Stimulated activated CD4-positive, alpha-beta T cell treated with anti-CD3 and anti-CD28 coated beads, Interleukin-15, amount 100 ng/mL, for 1 hour (primary cell): ENCODE results near the gene CIC.
A peak's percentile ranks its signal among the peaks of the same experiment; 100 is the strongest.

ENCODE experiments used
- DNase-seq, 2 donors: peaks; one replicate each; pipeline ENCODE4 v3.0.0-alpha.2; 2020; ENCODE audit warnings: low read depth in 1 of 2, low spot score in 1 of 2

The CIC gene

DNA sequence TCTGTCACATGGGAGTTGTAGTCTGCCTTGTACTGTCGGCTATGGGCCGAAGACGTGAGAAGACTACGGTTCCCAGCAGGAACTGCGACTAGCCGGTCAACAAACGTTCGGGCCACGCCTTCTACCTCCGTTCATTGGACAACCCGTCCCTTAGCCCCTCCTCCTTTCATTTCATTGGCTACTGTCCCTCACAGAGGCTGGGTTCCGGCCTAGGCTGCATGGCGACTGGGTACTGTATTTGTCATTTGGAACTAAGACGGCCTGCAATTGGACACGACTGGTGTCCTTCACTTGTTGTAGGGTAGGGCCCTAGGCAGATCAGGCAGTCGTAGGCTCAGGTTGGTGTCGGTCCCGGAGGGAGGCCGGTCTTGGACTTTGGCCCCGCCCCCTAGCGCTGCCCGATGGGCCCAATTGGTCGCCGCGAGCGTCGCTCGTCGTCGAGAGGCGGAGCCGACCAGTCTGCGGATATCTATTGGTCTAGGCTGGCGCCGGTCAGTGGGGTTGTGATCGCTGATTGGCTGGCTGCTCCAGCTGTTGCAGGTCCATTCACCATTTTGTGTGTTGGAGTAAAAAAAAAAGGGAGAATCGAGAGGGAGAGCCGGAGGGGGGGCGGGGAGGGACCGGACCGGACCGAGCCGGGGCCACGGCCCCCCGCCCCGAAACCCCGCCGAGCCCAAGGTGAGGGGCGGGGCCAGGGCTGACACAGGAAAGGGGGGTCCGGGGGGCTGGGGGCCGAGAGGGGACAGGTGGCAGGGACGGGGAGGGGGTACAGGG, at the start of gene CIC:
Gene CIC, plus strand, starts transcription at position 549 of the 774 bp plus-strand sequence. CDS start 2,532 bp downstream, outside the sequence.
- peak; percentile 97 to 99 for DNase-seq

DNA sequence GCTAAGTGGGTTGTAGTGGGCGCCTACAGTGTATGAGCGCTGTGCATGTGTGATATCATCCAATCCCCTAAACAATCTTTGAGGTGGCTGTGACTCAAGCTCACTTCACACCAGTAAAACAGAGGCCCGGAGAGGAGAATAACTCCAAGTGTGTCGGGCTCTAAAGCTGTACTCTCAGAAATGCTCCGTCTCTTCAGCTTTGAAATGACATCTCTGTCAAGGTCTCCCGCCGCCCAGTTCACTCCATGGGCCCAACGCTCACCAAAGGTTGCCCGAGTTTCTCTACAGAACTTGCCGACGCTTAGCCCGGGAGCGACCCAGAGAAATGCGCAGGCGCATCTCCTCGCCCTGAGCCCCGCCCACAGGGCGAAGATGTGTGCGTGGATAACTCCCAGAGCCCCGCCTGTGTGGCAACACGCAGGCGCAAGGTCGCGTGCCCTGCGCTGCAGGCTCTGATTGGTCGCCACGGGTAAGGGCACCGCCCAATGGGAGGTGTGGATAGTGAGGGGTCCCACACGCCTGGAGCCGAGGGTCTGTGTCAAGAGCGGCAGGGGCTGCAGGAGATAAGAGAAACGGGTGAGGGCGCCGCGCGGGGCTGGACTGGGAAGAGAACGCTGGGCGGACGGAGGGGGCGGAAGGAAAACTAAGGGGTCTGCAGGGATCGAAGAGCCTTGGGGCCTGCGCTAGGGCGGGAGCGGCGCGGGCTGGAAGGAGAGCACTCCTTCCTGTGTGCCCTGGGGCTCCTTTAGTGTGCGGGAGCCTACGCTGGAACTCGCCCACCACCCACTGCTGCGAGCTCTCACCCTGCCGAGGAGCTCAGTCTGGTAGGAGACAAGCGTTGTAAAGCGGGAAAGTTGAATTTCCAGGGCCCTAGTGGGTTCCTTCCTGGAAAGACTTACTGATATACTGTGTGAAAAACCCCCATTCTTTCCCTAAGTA, 49.0 kb upstream of the CIC start, which contains the start of gene ZNF526:
Gene ZNF526, plus strand, starts transcription at position 501 of the 939 bp plus-strand sequence. CDS start 4,092 bp downstream, outside the sequence.
- peak; percentile 94 to 95 for DNase-seq

DNA sequence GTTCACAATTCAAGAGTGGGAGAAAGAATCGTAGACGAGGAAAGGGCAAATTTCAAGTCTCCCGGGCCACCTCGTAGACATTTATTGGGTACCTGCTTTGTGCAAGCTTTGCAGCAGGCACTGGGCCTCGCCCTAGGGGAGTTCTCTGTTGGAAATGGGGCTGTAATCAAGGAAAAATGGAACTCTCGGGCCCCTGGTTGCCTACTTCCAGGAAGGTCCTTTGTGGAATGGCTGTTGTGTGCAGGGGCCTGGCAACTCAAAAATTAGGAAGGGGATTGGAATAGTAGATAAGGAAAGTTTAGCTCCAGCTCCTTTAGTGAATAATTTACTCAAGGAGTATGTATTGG, 48.3 kb upstream of the CIC start:
- no peak for DNase-seq

DNA sequence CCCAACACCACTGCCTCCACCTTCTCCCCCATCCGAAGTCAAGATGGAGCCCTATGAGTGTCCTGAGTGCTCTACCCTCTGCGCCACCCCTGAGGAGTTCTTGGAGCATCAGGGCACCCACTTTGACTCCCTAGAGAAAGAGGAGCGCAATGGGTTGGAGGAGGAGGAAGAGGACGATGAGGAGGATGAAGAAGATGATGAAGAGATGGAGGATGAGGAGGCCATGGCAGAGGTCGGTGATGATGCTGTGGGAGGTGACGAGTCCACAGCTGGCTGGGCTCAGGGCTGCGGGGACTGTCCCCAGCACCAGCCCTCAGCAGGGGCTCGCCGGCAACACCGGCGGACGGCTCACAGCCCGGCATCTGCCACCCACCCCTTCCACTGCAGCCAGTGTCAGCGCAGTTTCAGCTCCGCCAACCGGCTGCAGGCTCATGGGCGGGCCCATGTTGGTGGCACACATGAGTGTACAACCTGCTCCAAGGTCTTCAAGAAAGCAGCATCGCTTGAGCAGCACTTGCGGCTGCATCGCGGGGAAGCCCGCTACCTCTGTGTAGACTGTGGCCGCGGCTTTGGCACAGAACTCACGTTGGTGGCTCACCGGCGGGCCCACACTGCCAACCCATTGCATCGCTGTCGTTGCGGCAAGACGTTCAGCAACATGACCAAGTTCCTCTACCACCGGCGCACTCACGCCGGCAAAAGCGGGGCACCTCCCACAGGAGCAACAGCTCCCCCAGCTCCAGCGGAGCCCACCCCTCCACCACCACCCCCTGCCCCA, 43.9 kb upstream of the CIC start:
- DNase-seq = no peak

DNA sequence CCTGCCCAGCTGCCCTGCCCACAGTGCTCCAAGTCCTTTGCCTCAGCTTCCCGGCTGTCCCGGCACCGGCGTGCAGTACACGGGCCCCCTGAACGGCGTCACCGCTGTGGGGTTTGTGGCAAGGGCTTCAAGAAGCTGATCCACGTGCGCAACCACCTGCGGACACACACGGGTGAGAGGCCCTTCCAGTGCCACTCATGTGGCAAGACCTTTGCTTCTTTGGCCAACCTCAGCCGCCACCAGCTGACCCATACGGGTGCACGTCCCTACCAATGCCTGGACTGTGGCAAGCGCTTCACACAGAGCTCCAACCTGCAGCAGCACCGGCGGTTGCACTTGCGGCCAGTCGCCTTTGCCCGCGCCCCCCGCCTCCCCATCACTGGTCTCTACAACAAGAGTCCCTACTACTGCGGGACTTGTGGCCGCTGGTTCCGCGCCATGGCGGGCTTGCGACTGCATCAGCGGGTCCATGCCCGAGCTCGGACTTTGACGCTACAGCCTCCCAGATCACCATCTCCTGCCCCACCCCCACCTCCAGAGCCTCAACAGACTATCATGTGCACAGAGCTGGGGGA, 43.2 kb upstream of the CIC start:
- no peak for DNase-seq

DNA sequence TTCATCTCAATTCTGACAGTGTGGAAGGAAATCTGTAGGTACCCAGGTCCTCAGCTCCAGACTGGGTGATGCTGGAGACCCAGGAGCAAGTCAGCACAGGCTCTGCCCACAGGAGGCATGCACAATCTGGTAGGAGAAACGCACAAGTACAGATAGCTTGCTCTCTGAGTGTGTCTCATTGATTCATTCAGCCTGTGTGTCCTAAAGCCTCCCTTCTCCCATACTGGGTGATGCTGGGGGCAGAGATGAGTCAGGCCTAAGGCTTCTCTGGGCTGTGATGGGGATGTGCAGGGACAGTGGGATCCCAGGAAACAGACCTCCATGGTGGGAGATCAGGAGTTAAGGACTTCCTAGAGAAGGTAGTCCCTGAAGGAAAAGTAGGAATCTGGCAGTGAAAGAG, 42.2 kb upstream of the CIC start:
- no peak for DNase-seq

DNA sequence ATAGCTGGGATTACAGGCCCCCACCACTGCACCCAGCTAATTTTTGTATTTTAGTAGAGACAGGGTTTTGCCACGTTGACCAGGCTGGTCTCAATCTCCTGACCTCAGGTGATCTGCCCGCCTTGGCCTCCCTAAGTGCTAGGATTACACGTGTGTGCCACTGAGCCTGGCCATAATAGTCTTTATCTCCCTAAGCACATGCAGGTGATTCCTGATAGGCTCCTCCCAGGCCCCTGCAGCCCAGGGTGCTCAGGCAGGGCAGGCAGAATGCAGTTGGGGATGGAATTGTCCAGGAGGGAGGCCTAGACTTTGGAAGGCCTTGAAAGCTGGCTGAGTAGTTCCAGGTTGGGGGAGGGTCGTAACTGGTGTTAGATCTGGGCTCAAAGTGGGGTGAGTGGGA, 40.4 kb upstream of the CIC start:
- no peak for DNase-seq

DNA sequence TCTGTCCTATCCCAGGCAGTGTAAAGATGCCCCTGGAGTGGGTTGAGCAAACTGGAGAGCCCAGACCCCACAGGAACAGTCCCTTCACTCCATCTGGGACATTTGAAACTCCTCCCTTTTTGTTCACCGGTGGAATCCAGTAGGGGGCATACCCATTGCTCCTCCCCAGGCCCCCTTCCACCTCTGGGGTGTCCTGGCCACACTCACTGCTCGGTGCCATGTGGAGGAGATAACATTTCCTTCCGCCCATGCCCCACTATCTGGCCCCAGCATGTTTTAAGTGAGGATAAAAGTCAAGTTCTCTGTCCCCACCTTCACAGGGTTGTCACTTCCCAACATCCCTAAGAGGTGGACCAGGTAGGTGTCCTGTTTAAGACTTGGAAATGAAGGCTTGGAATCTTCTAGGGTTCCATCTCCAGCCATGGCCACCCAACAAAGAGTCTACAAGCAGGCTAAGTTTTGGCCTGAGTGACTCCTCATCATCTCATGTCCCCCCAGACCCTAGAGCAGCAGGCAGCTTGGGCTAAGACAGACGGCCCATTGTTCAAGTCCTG, 39.7 kb upstream of the CIC start:
- DNase-seq = no peak

DNA sequence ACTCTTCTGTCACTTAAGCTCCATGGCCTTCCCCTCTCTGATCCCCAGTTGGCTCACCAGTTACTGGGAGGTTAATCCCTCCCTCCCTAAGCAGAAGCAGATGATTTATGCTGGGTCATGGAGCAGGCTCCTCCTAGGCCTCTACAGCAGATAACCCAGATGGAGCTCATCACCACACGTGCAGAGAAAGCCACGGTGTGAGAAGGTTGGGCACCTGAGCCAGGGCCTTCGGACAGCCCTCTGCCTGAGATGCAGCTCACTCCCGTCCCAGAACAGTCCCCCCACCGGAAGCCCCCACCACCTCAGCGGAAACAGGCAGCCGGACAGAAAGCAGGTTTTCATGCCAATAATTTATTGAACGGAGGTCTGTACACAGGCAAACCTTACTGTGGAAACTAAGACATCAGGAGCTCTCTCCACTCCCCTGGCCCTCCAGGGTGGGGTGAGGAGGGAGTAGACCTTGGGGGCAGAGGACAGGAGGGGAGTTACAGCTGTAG, 39.1 kb upstream of the CIC start:
- no peak for DNase-seq

DNA sequence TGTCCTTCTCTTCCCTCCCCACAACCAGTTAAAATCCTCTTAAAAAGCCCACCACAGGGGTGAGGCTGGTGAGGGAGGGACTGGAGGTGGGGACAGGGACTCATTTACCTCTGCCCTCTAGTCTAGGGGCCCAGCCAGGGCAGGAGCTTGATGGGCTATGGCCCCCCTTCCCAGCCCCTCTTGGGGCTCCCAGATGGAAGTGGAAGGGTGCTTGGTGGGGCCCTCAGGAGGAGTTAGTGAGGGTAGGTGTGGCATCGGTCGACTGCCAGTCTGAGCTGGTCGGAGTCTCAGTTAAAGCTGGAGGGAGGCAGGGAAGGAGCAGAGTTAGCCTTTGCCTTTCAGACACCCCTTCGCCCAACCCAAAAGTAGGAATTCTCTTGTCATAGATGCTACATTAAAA, 38.5 kb upstream of the CIC start:
- no peak for DNase-seq

DNA sequence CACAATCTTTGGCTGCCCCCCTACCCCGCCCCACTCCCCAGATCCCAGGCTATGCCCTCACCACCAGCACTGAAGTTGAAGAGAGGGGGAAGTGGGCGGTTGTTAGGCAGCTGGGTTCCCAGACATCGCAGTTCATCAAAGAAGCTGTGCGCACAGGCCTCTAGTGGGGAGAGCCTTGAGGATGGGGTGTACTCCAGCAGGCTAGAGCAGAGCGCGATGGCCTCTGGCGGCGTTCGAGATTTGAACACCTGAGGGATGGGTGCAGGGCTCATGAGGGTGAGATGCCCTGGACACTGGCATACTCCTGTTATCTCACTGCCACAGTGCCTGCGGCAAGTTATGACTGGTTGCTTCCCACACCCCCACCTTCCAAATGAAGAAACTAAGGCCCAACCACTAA, 36.6 kb upstream of the CIC start:
- DNase-seq = no peak

DNA sequence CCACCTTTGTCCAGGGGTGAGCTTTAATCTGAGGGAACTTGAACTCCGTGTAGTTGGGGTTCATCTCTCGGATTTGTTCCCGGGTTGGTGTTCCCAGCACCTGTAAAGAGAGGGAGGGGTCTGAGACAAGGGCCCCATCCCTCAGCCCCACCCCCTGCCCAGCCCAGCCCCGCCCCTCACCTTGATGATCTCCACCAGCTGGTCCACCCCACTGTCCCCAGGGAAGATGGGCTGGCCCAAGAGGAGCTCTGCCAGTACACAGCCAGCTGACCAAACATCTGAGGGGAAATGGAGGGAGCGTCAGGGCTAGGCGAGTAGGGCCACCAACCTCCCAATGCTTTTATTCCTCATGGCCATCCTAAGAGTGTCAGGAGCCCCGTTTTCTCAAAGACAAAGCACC, 35.9 kb upstream of the CIC start:
- DNase-seq = no peak

DNA sequence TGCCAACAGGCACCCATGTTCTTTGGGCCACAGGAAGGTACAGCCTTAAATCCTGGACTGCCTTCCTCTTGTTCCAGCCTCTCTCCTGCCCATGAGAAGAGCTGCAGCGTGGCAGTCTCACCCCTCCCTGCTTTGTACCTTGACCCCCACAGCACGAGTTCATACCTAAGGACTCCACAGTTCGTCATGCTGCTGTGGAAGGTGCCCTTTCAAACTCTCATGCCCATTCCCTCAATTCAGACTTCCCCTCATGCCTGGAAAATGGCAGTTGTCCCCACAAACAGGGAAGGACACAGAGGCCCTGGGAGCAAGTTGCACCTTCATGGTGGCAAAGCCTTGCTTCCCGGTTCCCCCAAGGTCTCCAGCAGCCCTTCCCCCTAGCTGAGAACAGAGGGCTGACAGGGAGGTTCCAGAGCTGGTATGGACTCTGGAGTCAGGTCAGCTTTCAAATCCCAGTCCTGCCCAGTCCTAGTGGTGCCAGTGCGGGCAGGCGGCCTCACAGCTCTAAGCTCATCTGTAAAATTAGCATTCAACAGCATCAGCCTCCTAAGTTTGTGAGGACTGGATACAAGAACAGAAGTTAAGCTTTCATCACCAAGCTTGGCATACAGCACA, 35.3 kb upstream of the CIC start:
- DNase-seq = no peak

DNA sequence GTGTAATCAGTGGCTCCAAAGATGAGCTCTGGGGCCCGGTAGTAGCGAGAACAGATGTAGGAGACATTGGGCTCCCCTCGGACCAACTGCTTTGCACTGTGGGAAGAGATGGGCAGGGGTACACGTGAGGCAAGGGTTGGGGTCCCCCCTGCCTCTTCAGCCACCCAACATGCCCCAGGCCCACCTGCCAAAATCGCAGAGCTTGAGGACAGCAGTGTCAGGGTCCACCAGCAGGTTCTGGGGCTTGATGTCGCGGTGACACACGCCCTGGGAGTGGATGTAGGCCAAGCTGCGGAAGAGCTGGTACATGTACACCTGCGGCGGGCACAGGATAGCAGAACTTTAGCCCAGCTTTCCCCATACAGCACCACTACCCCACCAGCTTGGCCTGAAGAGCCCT, 34.7 kb upstream of the CIC start:
- DNase-seq = no peak

DNA sequence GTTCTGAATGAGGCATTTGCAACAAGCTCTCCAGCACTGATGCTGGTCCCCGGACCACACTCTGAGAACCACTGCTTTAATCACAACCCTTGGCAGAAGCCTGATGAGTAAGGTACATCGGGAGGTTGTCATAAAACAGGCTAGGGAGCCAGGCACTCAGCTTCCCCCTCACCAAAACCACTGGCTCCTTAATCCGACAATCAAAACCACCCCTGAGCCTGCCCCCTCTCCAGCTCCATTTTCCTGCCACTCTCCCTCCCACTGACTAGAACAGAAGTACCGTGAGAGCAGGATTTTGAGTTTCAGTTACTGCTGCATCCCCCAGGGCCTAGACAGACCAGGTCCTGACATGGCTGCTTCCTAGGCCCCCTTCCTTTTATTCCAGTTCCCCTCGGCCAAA, 33.9 kb upstream of the CIC start:
- DNase-seq = no peak

DNA sequence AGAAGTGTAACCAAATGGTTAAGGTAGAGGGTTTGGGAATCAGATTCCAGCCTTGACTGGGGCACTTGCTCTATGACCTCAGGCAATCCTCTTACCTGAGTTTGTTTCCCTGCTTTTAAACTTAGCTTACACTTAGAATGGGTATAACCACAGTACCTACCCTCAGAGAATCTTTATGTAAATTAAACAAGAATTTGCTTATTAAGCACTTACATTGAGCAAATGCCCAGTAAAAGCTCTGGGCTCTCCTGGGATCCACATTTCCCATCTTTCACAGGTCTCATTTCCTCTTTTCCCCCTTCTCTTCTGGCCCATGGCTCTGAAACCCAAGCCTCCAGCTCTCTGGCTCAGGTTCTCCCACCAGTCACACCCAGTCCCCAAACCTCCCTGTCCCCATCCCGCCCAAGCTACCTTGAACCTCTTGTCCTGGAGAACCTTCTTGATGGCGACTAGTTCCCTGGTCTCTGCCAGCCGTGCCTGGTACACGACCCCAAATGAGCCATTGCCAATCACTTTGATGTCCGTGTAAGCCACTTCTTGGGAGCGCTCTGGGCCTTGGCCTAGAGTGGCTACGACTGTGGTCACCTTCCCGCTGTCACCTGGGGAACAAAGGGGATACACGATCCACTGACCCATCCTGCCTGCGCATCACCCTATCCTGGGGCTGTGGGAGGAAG, 29.4 kb upstream of the CIC start:
- DNase-seq = no peak

DNA sequence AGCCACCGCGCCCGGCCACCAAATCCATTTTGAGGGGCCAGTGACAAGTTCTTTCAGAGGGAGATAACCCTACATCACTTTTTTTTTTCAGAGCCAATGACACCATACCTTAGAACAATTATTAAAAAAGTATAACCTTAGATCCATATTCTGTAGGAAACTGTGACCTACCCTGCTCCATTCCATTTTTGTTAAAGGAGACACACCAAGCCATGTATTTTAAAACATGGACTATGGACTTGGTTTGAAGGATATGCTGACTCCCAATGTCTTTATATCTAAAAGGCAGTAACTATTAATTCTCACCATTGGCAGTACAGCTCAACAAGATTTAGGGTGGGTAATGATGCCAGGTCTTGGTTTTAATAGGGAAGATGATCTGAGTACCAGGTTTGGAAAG, 27.8 kb upstream of the CIC start:
- no peak for DNase-seq

DNA sequence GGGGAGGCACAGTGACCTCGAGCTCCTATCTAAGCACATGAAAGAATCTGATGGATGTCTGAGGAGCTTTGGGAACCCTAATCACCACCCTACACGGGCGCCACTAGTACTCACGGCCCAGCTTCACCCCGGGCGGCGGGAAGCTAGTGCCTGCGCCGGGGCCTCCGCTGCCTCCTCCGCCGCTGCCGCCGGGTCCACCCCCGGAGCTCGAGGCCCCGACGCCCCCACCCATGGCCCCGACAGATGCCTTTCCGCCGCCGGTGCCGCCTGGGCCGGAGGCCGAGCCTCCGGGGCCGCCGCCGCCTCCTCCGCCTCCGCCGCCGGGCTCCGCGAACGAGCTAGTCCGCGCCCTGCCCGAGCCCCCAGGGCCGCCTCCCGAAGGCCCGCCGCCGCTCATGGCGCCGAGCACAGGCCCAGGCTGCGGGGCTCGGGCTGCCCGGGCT, 27.0 kb upstream of the CIC start:
- DNase-seq = peak in 1 of 2 donors; percentile 33
